Mesendoderm (in vitro differentiated cells): ENCODE measurements around the gene ST6GAL1.
"Not testable (repeated sequence)": the region's sequence is repeated elsewhere in the genome, so short reads cannot be mapped to it uniquely, and the experiment has no call there.

Experiments used
- DNase-seq: peaks from one replicate; pipeline ENCODE4 v3.0.0; 2013
- H2AK5ac ChIP-seq: 2 replicates; pipeline ENCODE4 v1.6.1; 2013; ENCODE audit warnings: low read length, inconsistent platforms
- H2BK120ac ChIP-seq: 2 replicates; pipeline ENCODE4 v1.6.1; 2013; ENCODE audit warnings: low read depth, mild to moderate bottlenecking, low read length, moderate library complexity, mixed read lengths
- H2BK15ac ChIP-seq: replicated peaks from 2 replicates; pipeline ENCODE4 v1.6.1; 2013; ENCODE audit warnings: low read depth, mild to moderate bottlenecking, moderate library complexity
- H2BK5ac ChIP-seq: 2 replicates; pipeline ENCODE4 v1.6.1; 2013; ENCODE audit warnings: low read length, inconsistent platforms
- H3K18ac ChIP-seq: 2 replicates; pipeline ENCODE4 v1.6.1; 2013; ENCODE audit warnings: mild to moderate bottlenecking, low read length, mixed read lengths
- H3K23ac ChIP-seq: one replicate; pipeline ENCODE4 v1.6.1; 2013; ENCODE audit warnings: low read length
- H3K27ac ChIP-seq: 2 replicates; pipeline ENCODE4 v1.5.1; 2013; ENCODE audit warnings: low read depth, mild to moderate bottlenecking, inconsistent platforms, low read length, moderate library complexity
- H3K27me3 ChIP-seq: 2 replicates; pipeline ENCODE4 v1.6.1; 2013; ENCODE audit warnings: low read length, control low read depth, mild to moderate bottlenecking, inconsistent platforms; ENCODE audit not compliant: insufficient read depth, poor library complexity
- H3K36me3 ChIP-seq: 2 replicates; pipeline ENCODE4 v1.6.1; 2013; ENCODE audit warnings: low read length, inconsistent platforms; ENCODE audit not compliant: control insufficient read depth, insufficient read depth
- H3K4ac ChIP-seq: one replicate; pipeline ENCODE4 v1.6.1; 2013; ENCODE audit warnings: low read depth, mild to moderate bottlenecking, low read length, moderate library complexity
- H3K4me1 ChIP-seq: 2 replicates; pipeline ENCODE4 v1.6.1; 2013; ENCODE audit warnings: low read depth, low read length, inconsistent platforms; ENCODE audit not compliant: control insufficient read depth
- H3K4me2 ChIP-seq: 2 replicates; pipeline ENCODE4 v1.6.1; 2013; ENCODE audit warnings: low read length
- H3K4me3 ChIP-seq: 2 replicates; pipeline ENCODE4 v1.5.1; 2013; ENCODE audit warnings: mild to moderate bottlenecking, low read length
- H3K56ac ChIP-seq: one replicate; pipeline ENCODE4 v1.6.1; 2013; ENCODE audit warnings: low read length
- H3K79me1 ChIP-seq: 2 replicates; pipeline ENCODE4 v1.6.1; 2013; ENCODE audit warnings: low read length, inconsistent platforms
- H3K79me2 ChIP-seq: 2 replicates; pipeline ENCODE4 v1.6.1; 2013; ENCODE audit warnings: mild to moderate bottlenecking, low read length; ENCODE audit not compliant: control insufficient read depth, insufficient read depth
- H3K9ac ChIP-seq: 2 replicates; pipeline ENCODE4 v1.6.1; 2013; ENCODE audit warnings: low read length, inconsistent platforms
- H4K5ac ChIP-seq: one replicate; pipeline ENCODE4 v1.6.1; 2013; ENCODE audit warnings: low read length
- H4K8ac ChIP-seq: one replicate; pipeline ENCODE4 v1.6.1; 2013; ENCODE audit warnings: low read depth, mild to moderate bottlenecking, control low read depth, low read length, moderate library complexity
- WGBS: extraction: QIAGEN DNeasy Blood & Tissue Kit; methylation state at CpG from one replicate; pipeline ENCODE4 v1.1.7; 2013; ENCODE audit warnings: low lambda C conversion rate, missing lambda C conversion rate; ENCODE audit not compliant: insufficient coverage; ENCODE audit errors: extremely low coverage; 5-methylcytosine and 5-hydroxymethylcytosine counted together

The ST6GAL1 gene

DNA sequence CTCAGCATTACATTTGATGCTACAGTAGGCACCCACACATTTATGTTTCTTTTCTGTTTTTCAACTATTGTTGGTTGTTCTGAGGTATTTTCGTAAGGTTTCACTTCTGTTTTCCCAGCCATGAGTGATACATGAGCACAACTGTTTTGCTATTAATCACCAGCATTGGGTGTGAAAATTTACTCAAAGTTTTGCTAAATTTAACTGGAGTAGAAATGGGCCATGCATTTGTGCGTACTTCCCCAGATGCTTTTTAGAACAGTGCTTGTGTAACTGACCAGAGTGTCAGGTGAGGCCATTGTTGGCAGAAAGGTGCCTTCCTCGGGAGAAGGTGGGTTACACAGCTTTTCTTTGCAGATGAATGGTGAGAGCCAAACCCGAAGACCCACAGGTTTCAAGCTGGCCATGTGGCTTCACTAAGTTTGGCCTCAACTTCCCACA, 70.4 kb downstream of the ST6GAL1 start:
- no CpG with 5 or more reads among the region's 4 CpGs for WGBS
- peaks cover 11% of the 10 kb centered on the region for H3K79me1 ChIP-seq

DNA sequence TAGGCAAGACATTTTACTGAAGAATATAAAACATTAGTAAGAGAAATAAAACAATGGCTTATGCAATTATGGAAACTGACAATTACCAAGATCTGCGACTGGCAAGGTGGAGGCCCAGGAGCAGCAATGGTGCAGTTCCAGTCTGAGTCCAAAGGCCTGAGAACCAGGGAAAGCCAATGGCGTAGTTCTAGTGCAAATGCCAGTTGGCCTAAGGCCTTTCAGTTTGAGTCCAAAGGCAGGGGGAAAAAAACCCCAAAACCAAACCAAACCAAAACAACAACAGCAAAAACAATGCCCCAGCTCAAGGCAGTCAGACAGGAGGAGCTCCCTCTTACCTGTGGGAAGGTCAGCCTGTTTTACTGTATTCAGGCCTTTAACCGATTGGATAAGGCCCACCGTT, 72.6 kb downstream of the ST6GAL1 start:
- H2BK15ac ChIP-seq, result no peak overlapping the region
- WGBS, result no CpG with 5 or more reads among the region's 4 CpGs

More for the DNA sequence above, 70.4 kb downstream of the ST6GAL1 start:
- Histone ChIP-seq H3K9ac (no peak overlapping the region), H3K79me2 (no peaks in the 10 kb centered on the region), H3K4me3 (no peak overlapping the region), H3K27me3 (no peaks in the 10 kb centered on the region), H4K5ac (no peak overlapping the region), H3K4me1 (no peaks in the 10 kb centered on the region), H3K23ac (no peak overlapping the region), H2BK5ac (no peak overlapping the region), H4K8ac (no peak overlapping the region), H2BK15ac (no peak overlapping the region), H3K4me2 (no peak overlapping the region), H3K56ac (no peak overlapping the region), H3K36me3 (no peaks in the 10 kb centered on the region), H3K4ac (no peak overlapping the region), H3K18ac (no peak overlapping the region), H2BK120ac (no peak overlapping the region), H3K27ac (no peak overlapping the region), H2AK5ac (no peak overlapping the region)
- no peak for DNase-seq

DNA sequence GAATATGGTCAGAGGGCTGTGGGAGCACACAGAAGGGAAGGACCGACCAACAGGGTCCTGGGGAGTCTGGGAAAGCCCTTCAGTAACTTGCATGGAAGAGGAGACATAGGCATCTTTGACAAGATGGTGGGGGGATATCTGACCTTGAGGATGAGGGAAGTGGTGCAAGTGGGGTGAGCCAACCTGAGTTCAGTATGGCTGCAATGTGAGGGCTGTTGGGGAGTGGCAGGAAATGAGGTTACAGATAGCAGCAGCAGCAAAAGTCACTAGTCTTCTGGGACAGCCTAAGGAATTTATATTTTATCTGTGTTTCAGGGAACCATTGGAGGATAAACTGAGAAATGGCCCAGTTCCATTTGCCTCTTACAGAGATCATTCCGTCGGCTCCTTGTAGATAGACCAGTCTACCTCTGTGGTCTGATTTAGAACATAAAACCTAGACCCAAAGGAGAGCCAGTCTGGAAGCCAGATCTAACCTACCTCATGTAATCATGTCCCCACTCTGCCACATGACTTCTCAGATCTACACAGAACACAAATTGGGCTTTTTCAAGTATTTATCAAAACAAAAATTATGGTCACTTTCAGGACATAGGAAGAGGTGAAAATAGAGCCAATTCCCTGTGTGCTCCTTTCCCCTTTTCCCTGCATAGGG, 75.6 kb downstream of the ST6GAL1 start:
- H3K27me3 ChIP-seq, result no peaks in the 10 kb centered on the region
- H3K4ac ChIP-seq, result no peak overlapping the region
- peaks cover 8% of the 10 kb centered on the region for H3K79me1 ChIP-seq
- H2AK5ac ChIP-seq, result no peak overlapping the region
- H3K18ac ChIP-seq, result no peak overlapping the region
- no peak overlapping the region for H2BK5ac ChIP-seq
- no peak overlapping the region for H4K5ac ChIP-seq
- no peak overlapping the region for H2BK15ac ChIP-seq
- H3K27ac ChIP-seq, result no peak overlapping the region
- no peak overlapping the region for H2BK120ac ChIP-seq
- no CpG with 5 or more reads among the region's 3 CpGs for WGBS
- no peak overlapping the region for H3K56ac ChIP-seq
- no peak overlapping the region for H4K8ac ChIP-seq
- H3K4me1 ChIP-seq, result no peaks in the 10 kb centered on the region
- no peak overlapping the region for H3K23ac ChIP-seq
- DNase-seq, result no peak
- no peaks in the 10 kb centered on the region for H3K36me3 ChIP-seq
- H3K4me2 ChIP-seq, result no peak overlapping the region
- no peaks in the 10 kb centered on the region for H3K79me2 ChIP-seq
- no peak overlapping the region for H3K4me3 ChIP-seq
- no peak overlapping the region for H3K9ac ChIP-seq

More for the DNA sequence above, 72.6 kb downstream of the ST6GAL1 start:
- Histone ChIP-seq H3K27ac (no peak overlapping the region), H4K5ac (no peak overlapping the region), H3K9ac (no peak overlapping the region), H3K27me3 (no peaks in the 10 kb centered on the region), H3K79me2 (no peaks in the 10 kb centered on the region), H4K8ac (no peak overlapping the region), H3K23ac (no peak overlapping the region), H3K4me3 (no peak overlapping the region), H2AK5ac (no peak overlapping the region), H3K4ac (no peak overlapping the region), H3K4me2 (no peak overlapping the region), H3K56ac (no peak overlapping the region), H2BK5ac (no peak overlapping the region), H3K79me1 (peaks cover 8% of the 10 kb centered on the region), H2BK120ac (no peak overlapping the region), H3K18ac (no peak overlapping the region), H3K36me3 (no peaks in the 10 kb centered on the region), H3K4me1 (no peaks in the 10 kb centered on the region)
- no peak for DNase-seq

DNA sequence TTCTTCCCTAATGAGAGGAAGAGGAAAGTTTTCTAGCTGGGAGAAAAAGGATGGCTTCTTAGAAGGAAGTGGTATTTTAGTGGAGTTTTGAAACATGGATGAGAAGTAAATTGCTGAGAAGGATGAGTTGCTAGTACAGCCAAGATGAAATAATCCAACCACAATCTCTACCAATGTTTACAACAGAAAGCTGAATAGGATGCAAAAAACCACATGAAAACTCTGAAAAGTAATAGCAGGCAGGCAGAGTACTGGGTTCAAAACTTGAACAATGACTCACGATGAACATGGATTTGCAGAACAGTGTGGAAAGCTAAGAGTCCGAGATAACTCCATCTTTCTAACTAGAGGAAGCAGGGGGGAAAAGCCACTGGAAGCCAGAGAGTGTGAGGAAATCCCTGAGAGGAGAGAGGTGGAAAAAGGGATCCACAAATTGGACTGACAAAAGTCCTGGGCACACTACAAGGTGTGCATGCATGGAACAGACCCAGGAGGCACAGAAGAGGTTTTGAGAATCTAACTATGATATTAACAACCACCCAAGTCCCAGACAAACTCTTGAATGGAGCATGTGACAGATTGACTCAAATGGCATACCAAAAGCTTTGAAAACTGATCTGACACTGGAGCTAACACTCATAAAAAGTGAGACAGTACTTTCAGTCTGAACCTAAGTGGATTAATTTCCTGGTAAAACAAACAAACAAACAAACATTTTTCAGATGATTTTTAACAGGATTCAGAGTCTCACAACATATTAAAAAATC, 76.7 kb downstream of the ST6GAL1 start:
- Histone ChIP-seq H3K9ac (no peak overlapping the region), H2AK5ac (no peak overlapping the region), H3K23ac (no peak overlapping the region), H2BK120ac (no peak overlapping the region), H3K79me2 (no peaks in the 10 kb centered on the region), H3K4me1 (no peaks in the 10 kb centered on the region), H3K27ac (no peak overlapping the region), H2BK5ac (no peak overlapping the region), H3K56ac (no peak overlapping the region), H4K8ac (no peak overlapping the region), H2BK15ac (no peak overlapping the region), H3K4me3 (no peak overlapping the region), H3K18ac (no peak overlapping the region), H3K4me2 (no peak overlapping the region), H3K79me1 (peaks cover 6% of the 10 kb centered on the region), H3K27me3 (no peaks in the 10 kb centered on the region), H3K4ac (no peak overlapping the region), H4K5ac (no peak overlapping the region), H3K36me3 (no peaks in the 10 kb centered on the region)
- no peak for DNase-seq
- no CpG with 5 or more reads among the region's 2 CpGs for WGBS

DNA sequence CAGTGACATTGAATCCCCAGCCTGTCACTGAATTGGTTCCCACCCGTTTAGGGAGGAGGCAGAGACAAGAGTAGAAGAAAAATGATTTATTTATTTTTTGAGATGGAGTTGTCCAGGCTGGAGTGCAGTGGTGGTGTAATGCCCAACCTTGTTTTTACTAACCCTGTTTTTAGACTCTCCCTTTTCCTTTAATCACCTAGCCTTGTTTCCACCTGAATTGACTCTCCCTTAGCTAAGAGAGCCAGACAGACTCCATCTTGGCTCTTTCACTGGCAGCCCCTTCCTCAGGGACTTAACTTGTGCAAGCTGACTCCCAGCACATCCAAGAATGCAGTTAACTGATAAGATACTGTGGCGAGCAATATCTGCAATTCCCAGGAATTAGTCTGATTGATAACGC, 80.1 kb downstream of the ST6GAL1 start:
- H3K79me2 ChIP-seq, result not testable (repeated sequence)

More for the DNA sequence above, 80.1 kb downstream of the ST6GAL1 start:
- H2AK5ac ChIP-seq, H2BK5ac ChIP-seq, H3K9ac ChIP-seq, H3K18ac ChIP-seq, DNase-seq, H2BK15ac ChIP-seq, H3K56ac ChIP-seq, H3K4me2 ChIP-seq, H2BK120ac ChIP-seq, H3K4me1 ChIP-seq, H3K27me3 ChIP-seq, H4K8ac ChIP-seq, H3K4ac ChIP-seq, H3K36me3 ChIP-seq, H3K4me3 ChIP-seq, H3K23ac ChIP-seq, H4K5ac ChIP-seq, H3K27ac ChIP-seq: not testable (repeated sequence)
- peaks cover 11% of the 10 kb centered on the region for H3K79me1 ChIP-seq
- WGBS, result no CpG with 5 or more reads among the region's 3 CpGs
